SK-N-MC (cell line): ENCODE data around the gene UGT1A9.

Experiments used
- DNase-seq: peaks from one replicate; pipeline ENCODE4 v3.0.0-alpha.2; 2011; ENCODE audit warnings: low read depth, low spot score
- H3K27ac ChIP-seq: fragments of 200-600 bp; sonication (generic); 2 replicates; pipeline ENCODE4 v1.5.1; 2016; ENCODE audit warnings: mixed run types
- H3K36me3 ChIP-seq: fragments of 200-600 bp; sonication (generic); 2 replicates; pipeline ENCODE4 v1.6.1; 2017; ENCODE audit warnings: antibody characterized with exemption, low read length, mixed read lengths; ENCODE audit not compliant: insufficient read depth
- H3K4me3 ChIP-seq: fragments of 200-600 bp; sonication (generic); 2 replicates; pipeline ENCODE4 v1.5.1; 2016
- H3K9ac ChIP-seq: fragments of 200-600 bp; sonication (generic); 2 replicates; pipeline ENCODE4 v1.8.0; 2017; ENCODE audit warnings: mixed run types, mixed read lengths; ENCODE audit not compliant: insufficient read length
- H3K9me3 ChIP-seq: fragments of 200-600 bp; sonication (generic); 2 replicates; pipeline ENCODE4 v1.6.1; 2017; ENCODE audit warnings: low read depth, mild to moderate bottlenecking, antibody characterized with exemption, low read length, moderate library complexity, mixed read lengths
- EZH2 ChIP-seq: fragments of 200-600 bp; sonication (generic); IDR thresholded peaks from one replicate; pipeline ENCODE4 v1.6.1; 2017; ENCODE audit warnings: antibody characterized with exemption
- FOXP2 ChIP-seq: optimal IDR thresholded peaks from 2 replicates; pipeline ENCODE3; 2011; ENCODE audit warnings: mild to moderate bottlenecking, moderate library complexity; ENCODE audit not compliant: insufficient read depth; ENCODE audit errors: extremely low read length, control extremely low read depth
- POLR2AphosphoS5 ChIP-seq: IDR thresholded peaks from 2 replicates; pipeline ENCODE4 v1.6.1; 2012; ENCODE audit warnings: mild to moderate bottlenecking, low read depth, low read length, borderline replicate concordance

Gene UGT1A9

DNA sequence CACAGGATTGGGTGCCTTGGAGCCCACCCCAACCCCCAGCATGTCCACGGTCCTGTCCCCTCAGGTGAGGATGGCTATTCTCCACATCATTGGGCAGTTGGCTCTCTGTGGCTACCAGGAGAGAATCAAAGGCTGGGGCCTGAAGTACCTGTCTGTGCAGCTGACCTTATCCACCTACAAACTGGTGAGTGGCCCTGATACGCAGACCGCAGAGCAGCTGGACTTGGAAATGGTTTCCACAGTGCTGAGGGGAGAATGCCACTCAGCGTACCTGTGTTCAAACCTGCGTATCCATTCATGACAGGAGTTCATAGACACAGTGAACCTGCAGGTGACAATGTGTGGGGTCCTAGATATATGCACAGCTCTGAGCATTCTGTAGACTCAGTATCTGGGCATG is 128.0 kb downstream of the UGT1A9 start:
- no peak overlapping the region for H3K4me3 ChIP-seq

DNA sequence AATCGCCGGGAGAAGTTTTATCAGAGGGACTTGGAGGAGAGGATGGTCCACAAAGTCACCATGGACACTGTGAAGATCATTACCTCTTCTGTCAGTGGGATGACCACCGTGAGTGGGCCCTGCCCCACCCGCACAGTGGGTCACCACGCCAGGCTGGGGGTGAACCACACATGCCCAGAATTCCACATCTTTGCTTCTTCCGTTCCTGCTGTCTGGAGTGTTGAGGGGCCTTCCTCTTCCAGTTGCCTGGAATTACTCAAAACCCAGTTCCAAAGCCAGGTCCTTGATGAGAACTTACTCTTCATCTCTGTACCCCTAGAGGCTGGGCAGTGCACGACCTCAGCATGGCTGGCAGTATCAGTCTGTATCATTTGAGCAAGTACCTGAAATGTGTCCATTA is 128.5 kb downstream of the UGT1A9 start:
- Histone ChIP-seq H3K36me3 (no peaks in the 10 kb centered on the region; the same call in 1 of the 2 replicates), H3K9ac (no peak overlapping the region), H3K9me3 (no peaks in the 10 kb centered on the region), H3K4me3 (no peak overlapping the region), H3K27ac (no peak overlapping the region)
- DNase-seq, result no peak
- TF ChIP-seq FOXP2 (no peak), EZH2 (no peak), POLR2AphosphoS5 (no peak)

More for the DNA sequence above, 128.0 kb downstream of the UGT1A9 start:
- no peaks in the 10 kb centered on the region for H3K9me3 ChIP-seq
- DNase-seq, result no peak
- H3K9ac ChIP-seq, result no peak overlapping the region
- H3K27ac ChIP-seq, result no peak overlapping the region
- TF ChIP-seq FOXP2 (no peak), EZH2 (no peak), POLR2AphosphoS5 (no peak)
- peaks cover 2% of the 10 kb centered on the region; the same call in 1 of the 2 replicates for H3K36me3 ChIP-seq

DNA sequence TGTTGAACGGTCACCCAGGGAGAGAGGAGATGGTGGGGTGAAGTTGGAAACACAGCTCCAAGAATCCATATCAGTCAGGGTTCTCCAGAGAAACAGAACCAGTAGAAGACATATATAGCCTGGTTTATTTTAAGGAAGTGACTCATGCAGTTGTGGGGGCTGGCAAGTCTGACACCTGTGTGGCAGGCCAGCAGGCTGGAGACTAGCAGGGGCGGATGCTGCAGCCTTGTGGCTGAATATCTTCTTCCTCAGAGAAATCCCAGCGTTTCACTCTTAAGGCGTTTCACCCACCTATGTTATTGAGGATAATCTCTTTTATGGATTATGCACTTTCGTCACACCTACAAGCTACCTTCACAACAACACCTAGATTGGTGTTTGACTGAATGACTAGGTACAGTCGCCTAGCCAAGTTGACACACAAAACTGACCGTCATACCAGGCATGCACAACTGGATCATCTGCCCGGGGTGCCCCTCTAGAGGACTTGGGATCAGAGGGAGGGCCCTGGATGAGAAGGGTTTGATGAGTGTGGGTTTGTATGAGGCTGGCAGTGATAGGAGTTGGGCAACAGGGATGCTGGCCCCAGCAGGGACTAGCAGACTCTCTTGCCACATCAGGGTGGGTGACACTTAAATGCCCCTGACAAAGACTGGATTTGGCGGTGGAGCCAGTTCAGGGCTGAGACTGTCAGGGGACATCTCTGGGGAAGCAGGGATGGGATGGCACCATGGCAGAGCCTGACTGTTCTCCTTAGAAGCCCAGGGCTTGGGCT is 129.8 kb downstream of the UGT1A9 start:
- no peak overlapping the region for H3K9ac ChIP-seq
- no peak for DNase-seq
- H3K36me3 ChIP-seq, result no peaks in the 10 kb centered on the region; the same call in 1 of the 2 replicates
- H3K9me3 ChIP-seq, result no peaks in the 10 kb centered on the region
- H3K4me3 ChIP-seq, result no peak overlapping the region
- no peak overlapping the region for H3K27ac ChIP-seq
- TF ChIP-seq FOXP2, result no peak
- TF ChIP-seq EZH2, result no peak
- no peak for TF ChIP-seq POLR2AphosphoS5

DNA sequence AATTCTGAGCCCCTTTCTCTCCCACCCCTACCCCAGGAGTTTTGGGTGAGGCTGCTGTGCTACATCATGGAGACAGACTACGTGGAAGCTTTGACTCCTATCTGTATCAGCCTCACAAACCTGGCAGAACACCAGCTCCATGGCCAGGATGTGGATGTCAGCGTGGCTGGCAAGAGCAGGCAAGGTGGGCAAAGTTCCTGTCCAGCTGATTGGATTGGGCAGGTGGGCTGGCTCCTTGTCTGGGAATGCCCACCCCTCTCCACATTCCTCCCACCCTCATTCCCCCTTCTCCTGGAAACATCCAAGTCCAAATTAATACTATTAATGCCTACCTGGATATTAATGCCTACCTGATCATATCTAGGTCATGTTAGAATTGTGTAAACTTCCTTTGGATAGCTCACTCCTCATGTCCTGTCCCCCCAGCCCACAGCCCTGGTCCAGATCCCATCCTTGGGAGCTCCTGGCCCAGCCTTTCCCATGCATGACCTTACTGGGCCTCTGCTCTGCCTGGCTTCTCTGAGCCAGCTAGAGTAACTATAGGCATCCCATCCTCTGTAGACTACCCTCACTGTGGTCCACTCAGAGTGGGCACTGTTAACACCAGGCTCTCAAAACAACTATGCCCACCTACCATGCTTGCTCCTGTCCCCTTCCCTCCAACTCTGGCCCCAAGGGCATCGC is 130.6 kb downstream of the UGT1A9 start:
- H3K36me3 ChIP-seq, result no peaks in the 10 kb centered on the region; the same call in 1 of the 2 replicates
- DNase-seq, result no peak
- no peaks in the 10 kb centered on the region for H3K9me3 ChIP-seq
- H3K4me3 ChIP-seq, result no peak overlapping the region
- no peak for TF ChIP-seq POLR2AphosphoS5
- no peak for TF ChIP-seq EZH2
- TF ChIP-seq FOXP2, result no peak
- H3K9ac ChIP-seq, result no peak overlapping the region
- no peak overlapping the region for H3K27ac ChIP-seq

DNA sequence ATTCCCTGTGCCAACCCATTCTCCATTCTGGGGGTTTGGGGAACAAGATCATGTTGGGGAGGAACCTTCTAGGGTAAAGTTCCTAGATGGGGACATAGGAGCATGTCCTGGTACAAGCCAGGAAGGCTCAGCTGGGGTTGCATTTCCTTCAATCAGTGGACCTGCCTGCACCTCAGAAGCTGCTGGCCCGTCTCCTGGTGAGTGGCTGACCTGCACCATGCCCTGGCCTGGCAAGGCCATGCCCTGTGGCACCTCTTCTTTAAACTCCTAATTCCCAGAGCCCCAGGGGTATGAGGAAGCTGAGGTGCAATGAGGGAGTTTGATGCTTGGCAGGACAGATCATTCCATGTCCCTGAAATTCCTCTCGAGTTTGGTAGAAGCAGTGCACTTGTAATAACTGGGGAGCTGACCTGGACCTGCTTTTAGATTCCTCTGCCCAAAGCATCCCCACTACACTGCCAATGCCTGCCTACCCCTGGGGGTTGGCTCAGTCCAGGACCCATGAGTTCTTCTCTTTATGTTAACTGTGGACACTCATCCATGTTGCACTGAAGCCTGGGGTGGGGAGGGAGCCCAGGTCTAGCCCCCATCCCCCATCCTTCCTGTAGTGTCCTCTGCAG is 131.7 kb downstream of the UGT1A9 start:
- no peak for TF ChIP-seq EZH2
- TF ChIP-seq FOXP2, result no peak
- no peak for TF ChIP-seq POLR2AphosphoS5
- no peak overlapping the region for H3K4me3 ChIP-seq
- no peak overlapping the region for H3K9ac ChIP-seq
- H3K36me3 ChIP-seq, result no peaks in the 10 kb centered on the region; the same call in 1 of the 2 replicates
- no peak for DNase-seq
- H3K9me3 ChIP-seq, result no peaks in the 10 kb centered on the region
- H3K27ac ChIP-seq, result no peak overlapping the region

DNA sequence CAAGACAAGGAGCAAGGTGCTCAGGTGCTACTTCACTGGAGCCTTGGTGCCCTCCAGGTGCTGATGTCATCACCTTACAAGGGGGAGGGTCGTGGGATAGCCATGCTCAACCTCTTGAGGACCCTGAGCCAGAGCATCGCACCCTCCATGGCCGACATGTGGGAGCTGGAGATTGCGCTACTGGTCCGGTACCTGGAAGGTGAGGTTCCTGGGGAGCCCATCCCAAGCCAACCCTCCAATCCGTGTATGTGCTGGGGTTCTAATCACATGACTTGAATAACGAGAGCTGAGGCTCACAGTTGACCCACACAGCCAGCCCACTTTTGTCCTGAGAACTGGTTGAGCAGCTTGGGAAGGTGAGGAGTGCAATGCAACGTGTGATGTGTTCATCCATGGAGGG is 132.3 kb downstream of the UGT1A9 start:
- Histone ChIP-seq H3K4me3 (no peak overlapping the region), H3K9ac (no peak overlapping the region), H3K9me3 (no peaks in the 10 kb centered on the region), H3K36me3 (no peaks in the 10 kb centered on the region; the same call in 1 of the 2 replicates), H3K27ac (no peak overlapping the region)
- TF ChIP-seq FOXP2 (no peak), EZH2 (no peak), POLR2AphosphoS5 (no peak)
- DNase-seq, result no peak

DNA sequence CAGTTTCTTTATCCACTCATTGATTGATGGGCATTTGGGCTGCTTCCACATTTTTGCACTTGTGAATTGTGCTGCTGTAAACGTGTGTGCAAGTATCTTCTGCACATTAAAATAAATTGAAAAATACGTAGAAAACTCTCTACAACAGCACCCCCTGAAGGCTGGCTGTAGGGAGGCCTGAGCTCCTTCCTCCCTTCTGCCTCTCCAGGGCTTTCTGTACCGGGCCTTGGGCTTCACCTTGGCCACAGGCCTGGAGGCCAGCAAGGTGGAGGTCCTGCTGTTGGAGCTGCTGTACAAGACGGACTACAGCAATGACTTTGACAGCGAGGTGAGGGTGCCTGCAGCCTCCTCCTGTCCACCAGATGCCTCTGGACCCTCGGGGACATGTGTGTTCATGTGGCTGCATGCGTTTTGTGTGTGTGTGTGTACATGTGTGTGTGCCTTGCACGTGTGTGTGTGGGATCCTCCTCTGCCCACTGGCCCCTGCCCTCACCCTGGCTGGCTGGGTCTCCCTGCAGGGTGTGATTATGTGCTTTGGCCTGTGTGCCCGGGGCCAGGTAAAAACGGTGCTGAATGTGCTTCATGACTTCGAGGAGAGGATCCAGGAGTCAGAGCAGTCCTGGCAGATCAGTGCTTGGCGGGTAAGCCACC is 135.6 kb downstream of the UGT1A9 start:
- no peaks in the 10 kb centered on the region for H3K9me3 ChIP-seq
- no peak for TF ChIP-seq FOXP2
- no peak for TF ChIP-seq EZH2
- peak; percentile 1; the same call in 1 of the 2 replicates for TF ChIP-seq POLR2AphosphoS5
- no peak for DNase-seq
- no peak overlapping the region for H3K9ac ChIP-seq
- H3K27ac ChIP-seq, result no peak overlapping the region
- H3K36me3 ChIP-seq, result no peaks in the 10 kb centered on the region
- H3K4me3 ChIP-seq, result no peak overlapping the region
